CD14-positive monocyte (primary cell): ENCODE data around the gene LGR5. TPM values are rescaled to one million over a fixed set of nuclear protein-coding genes. Genes with fewer than 3 reads are reported as not detected.

Source experiments
- DNase-seq, 3 donors: peaks; one replicate each; pipeline ENCODE4 v3.0.0-alpha.2; 2011 to 2022
- H2AFZ ChIP-seq: 2 replicates; pipeline ENCODE4 v1.6.0; 2012; ENCODE audit warnings: mild to moderate bottlenecking, low read depth, low read length, inconsistent platforms; ENCODE audit not compliant: insufficient read depth, poor library complexity, severe bottlenecking
- H3K27ac ChIP-seq, 2 donors: 1 replicate in 1 of 2; 2 replicates in 1 of 2; pipeline ENCODE4 v1.5.1; 2012 to 2013; ENCODE audit warnings: low read length in 2 of 2, control low read depth in 1 of 2, inconsistent platforms in 1 of 2, low read depth in 1 of 2, mild to moderate bottlenecking in 1 of 2
- H3K27me3 ChIP-seq, 2 donors: one replicate each; pipeline versions ENCODE4 v1.6.0 to v1.6.1; 2011 to 2013; ENCODE audit warnings: low read length in 2 of 2; ENCODE audit not compliant: control insufficient read depth in 2 of 2, insufficient read depth in 2 of 2
- H3K36me3 ChIP-seq, 2 donors: replicated peaks in 1 of 2; 1 replicate in 1 of 2; 2 replicates in 1 of 2; pipeline versions ENCODE4 v1.5.1 to v1.6.1; 2012 to 2013; ENCODE audit warnings: low read length in 2 of 2, control low read depth in 1 of 2, inconsistent platforms in 1 of 2, mild to moderate bottlenecking in 1 of 2; ENCODE audit not compliant: insufficient read depth in 2 of 2, control insufficient read depth in 1 of 2
- H3K4me1 ChIP-seq, 2 donors: 1 replicate in 1 of 2; 2 replicates in 1 of 2; pipeline versions ENCODE4 v1.5.1 to v1.6.1; 2012 to 2013; ENCODE audit warnings: low read length in 2 of 2, control low read depth in 1 of 2, inconsistent platforms in 1 of 2, mild to moderate bottlenecking in 1 of 2, moderate library complexity in 1 of 2; ENCODE audit not compliant: insufficient read depth in 2 of 2, control insufficient read depth in 1 of 2
- H3K4me2 ChIP-seq: replicated peaks from 2 replicates; pipeline ENCODE3; 2012; ENCODE audit warnings: low read length, moderate library complexity, mild to moderate bottlenecking; ENCODE audit not compliant: poor library complexity, severe bottlenecking; ENCODE audit errors: extremely low read depth
- H3K4me3 ChIP-seq, 3 experiments: fragments of 200-600 bp in 1 of 3; sonication (generic) in 1 of 3; replicated peaks in 1 of 3; 1 replicate in 2 of 3; 2 replicates in 1 of 3; pipeline ENCODE4 v1.5.1; 2011 to 2013; ENCODE audit warnings: low read length in 3 of 3, mild to moderate bottlenecking in 3 of 3, control low read depth in 2 of 3, low read depth in 2 of 3, inconsistent platforms in 1 of 3, moderate library complexity in 1 of 3
- H3K79me2 ChIP-seq: 2 replicates; pipeline ENCODE4 v1.6.0; 2012; ENCODE audit warnings: mild to moderate bottlenecking, control low read depth, inconsistent platforms, low read length, moderate library complexity; ENCODE audit not compliant: insufficient read depth
- H3K9ac ChIP-seq: 2 replicates; pipeline ENCODE4 v1.6.0; 2017; ENCODE audit warnings: low read length, mild to moderate bottlenecking; ENCODE audit not compliant: insufficient read depth, poor library complexity, severe bottlenecking
- H3K9me3 ChIP-seq, 2 donors: replicated peaks in 1 of 2; 1 replicate in 1 of 2; 2 replicates in 1 of 2; pipeline versions ENCODE4 v1.5.1 to v1.6.1; 2012 to 2013; ENCODE audit warnings: low read length in 2 of 2, control low read depth in 1 of 2; ENCODE audit not compliant: control insufficient read depth in 1 of 2, insufficient read depth in 1 of 2
- H4K20me1 ChIP-seq: 2 replicates; pipeline ENCODE4 v1.6.0; 2012; ENCODE audit warnings: mild to moderate bottlenecking, low read length, control low read depth, moderate library complexity; ENCODE audit not compliant: insufficient read depth
- H3K27ac Mint-ChIP-seq, 7 donors: one replicate each; pipeline ENCODE4 v1.8.0; 2020; ENCODE audit warnings: mild to moderate bottlenecking in 7 of 7, mixed read lengths in 7 of 7, moderate library complexity in 6 of 7, inconsistent platforms in 2 of 7
- H3K27me3 Mint-ChIP-seq, 3 donors: one replicate each; pipeline ENCODE4 v1.8.0; 2021 to 2022; ENCODE audit warnings: low read depth in 3 of 3, mild to moderate bottlenecking in 3 of 3, mixed read lengths in 3 of 3, moderate library complexity in 3 of 3, inconsistent platforms in 1 of 3
- H3K36me3 Mint-ChIP-seq, 2 donors: one replicate each; pipeline ENCODE4 v1.8.0; 2020; ENCODE audit warnings: mixed read lengths in 2 of 2, inconsistent platforms in 1 of 2, mild to moderate bottlenecking in 1 of 2
- H3K4me1 Mint-ChIP-seq: one replicate; pipeline ENCODE4 v1.8.0; 2020; ENCODE audit warnings: mild to moderate bottlenecking, mixed read lengths
- H3K4me3 Mint-ChIP-seq, 2 donors: one replicate each; pipeline ENCODE4 v1.8.0; 2020; ENCODE audit warnings: mild to moderate bottlenecking in 2 of 2, mixed read lengths in 2 of 2, moderate library complexity in 1 of 2
- H3K9me3 Mint-ChIP-seq, 7 donors: one replicate each; pipeline ENCODE4 v1.8.0; 2020 to 2022; ENCODE audit warnings: mixed read lengths in 7 of 7, mild to moderate bottlenecking in 6 of 7, moderate library complexity in 6 of 7, inconsistent platforms in 2 of 7
- WGBS: methylation state at CpG from one replicate; pipeline ENCODE4 v1.1.5; 2013; ENCODE audit warnings: missing lambda C conversion rate; ENCODE audit not compliant: insufficient coverage; 5-methylcytosine and 5-hydroxymethylcytosine counted together
- intact Hi-C, 2 donors: fragments of 100-400 bp; cut with micrococcal nuclease; formaldehyde crosslinking; loops; one replicate each; pipeline versions ENCODE4 v1.15.0 to v1.15.1; 2023
- polyA plus RNA-seq, 3 donors: library from polyadenylated mRNA; depleted of rRNA in 1 of 3; unstranded in 2 of 3; stranded (reverse) in 1 of 3; fragments of 300-500 nt in 2 of 3; fragments of >200 nt in 1 of 3; fragmentation: Illumina TruSeq in 2 of 3; gene quantifications; 1 replicate in 2 of 3; 2 replicates in 1 of 3; pipeline ENCODE4 v1.2.3, GENCODE V29; 2012 to 2021
- TF ChIP-seq, protein P1 (sequence below): fragments of 200-600 bp; IDR thresholded peaks from one replicate; pipeline ENCODE4 v1.8.0; 2022; ENCODE audit warnings: antibody characterized with exemption, mild to moderate bottlenecking

The LGR5 gene
- polyA plus RNA-seq, 3 donors: not detected

DNA sequence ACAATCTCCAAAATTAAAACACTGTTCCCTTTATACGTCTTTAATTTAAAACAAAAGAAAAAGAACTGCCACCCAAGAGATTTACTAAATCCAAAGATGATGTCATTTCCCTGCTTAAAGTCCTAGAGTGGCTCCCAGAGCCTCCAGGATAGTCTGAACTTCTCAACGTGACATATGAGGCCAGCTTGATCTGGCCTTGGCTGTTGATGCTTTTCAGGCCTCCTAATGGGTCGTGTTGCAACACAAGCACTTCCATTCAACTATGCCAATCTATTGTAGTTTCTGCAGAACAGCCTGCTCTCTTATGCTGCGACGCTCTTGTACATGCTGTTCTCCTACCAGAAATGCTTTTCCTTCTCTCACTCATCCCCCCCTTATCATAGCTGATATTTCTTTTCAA, 35.7 kb downstream of the LGR5 start:
- Histone ChIP-seq H3K27me3 (no peaks in the 10 kb centered on the region), H3K79me2 (no peaks in the 10 kb centered on the region), H3K27ac (no peak overlapping the region), H3K4me2 (no peak overlapping the region), H4K20me1 (no peaks in the 10 kb centered on the region), H3K4me3 (no peak overlapping the region), H3K9me3 (no peaks in the 10 kb centered on the region), H2AFZ (no peak overlapping the region), H3K4me1 (no peaks in the 10 kb centered on the region), H3K9ac (no peak overlapping the region), H3K36me3 (no peaks in the 10 kb centered on the region)
- Mint-ChIP-seq H3K27ac (no peak overlapping the region), H3K9me3 (peaks cover 0 to 3% (median 0%) of the 10 kb centered on the region in 7 donors), H3K4me3 (no peak overlapping the region), H3K27me3 (no peaks in the 10 kb centered on the region), H3K4me1 (no peaks in the 10 kb centered on the region), H3K36me3 (no peaks in the 10 kb centered on the region)
- intact Hi-C loops: no loop called here
- 90% methylated on average over 5 of the region's 5 CpGs for WGBS
- DNase-seq: no peak
- TF ChIP-seq, protein P1, sequence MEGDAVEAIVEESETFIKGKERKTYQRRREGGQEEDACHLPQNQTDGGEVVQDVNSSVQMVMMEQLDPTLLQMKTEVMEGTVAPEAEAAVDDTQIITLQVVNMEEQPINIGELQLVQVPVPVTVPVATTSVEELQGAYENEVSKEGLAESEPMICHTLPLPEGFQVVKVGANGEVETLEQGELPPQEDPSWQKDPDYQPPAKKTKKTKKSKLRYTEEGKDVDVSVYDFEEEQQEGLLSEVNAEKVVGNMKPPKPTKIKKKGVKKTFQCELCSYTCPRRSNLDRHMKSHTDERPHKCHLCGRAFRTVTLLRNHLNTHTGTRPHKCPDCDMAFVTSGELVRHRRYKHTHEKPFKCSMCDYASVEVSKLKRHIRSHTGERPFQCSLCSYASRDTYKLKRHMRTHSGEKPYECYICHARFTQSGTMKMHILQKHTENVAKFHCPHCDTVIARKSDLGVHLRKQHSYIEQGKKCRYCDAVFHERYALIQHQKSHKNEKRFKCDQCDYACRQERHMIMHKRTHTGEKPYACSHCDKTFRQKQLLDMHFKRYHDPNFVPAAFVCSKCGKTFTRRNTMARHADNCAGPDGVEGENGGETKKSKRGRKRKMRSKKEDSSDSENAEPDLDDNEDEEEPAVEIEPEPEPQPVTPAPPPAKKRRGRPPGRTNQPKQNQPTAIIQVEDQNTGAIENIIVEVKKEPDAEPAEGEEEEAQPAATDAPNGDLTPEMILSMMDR: no peak

DNA sequence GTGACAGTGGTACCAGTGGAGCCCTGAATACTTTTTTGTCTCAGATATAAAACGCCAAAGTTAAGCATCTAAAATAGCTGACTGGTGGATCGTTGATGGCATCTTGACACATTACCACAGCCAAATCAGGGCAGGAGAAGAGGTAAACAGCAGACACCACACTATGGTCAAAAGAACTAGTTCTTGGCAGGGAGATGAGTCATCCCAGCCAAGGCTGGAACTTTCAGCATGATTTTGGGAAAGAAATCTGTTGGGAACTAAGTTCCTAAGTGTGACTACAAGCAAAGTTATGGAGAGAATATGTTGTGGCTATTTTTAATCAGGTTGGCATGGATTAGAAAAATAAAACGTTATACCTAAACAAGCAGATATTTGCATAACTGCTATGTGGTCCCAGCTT, 36.9 kb downstream of the LGR5 start:
- H3K4me3 ChIP-seq: no peak overlapping the region
- H3K9me3 ChIP-seq: no peaks in the 10 kb centered on the region
- peaks cover 0 to 5% (median 0%) of the 10 kb centered on the region in 7 donors for H3K9me3 Mint-ChIP-seq
- H3K4me1 Mint-ChIP-seq: no peaks in the 10 kb centered on the region
- no peak overlapping the region for H3K4me2 ChIP-seq
- H3K27me3 Mint-ChIP-seq: no peaks in the 10 kb centered on the region
- DNase-seq: no peak
- H3K36me3 ChIP-seq: no peaks in the 10 kb centered on the region
- no peak overlapping the region for H3K27ac ChIP-seq
- no peak overlapping the region for H3K9ac ChIP-seq
- H3K27ac Mint-ChIP-seq: no peak overlapping the region
- 100% methylated on average over 1 of the region's 3 CpGs for WGBS
- H3K79me2 ChIP-seq: no peaks in the 10 kb centered on the region
- TF ChIP-seq, protein P1: no peak
- H3K4me1 ChIP-seq: no peaks in the 10 kb centered on the region
- no peaks in the 10 kb centered on the region for H3K36me3 Mint-ChIP-seq
- H4K20me1 ChIP-seq: no peaks in the 10 kb centered on the region
- no peak overlapping the region for H2AFZ ChIP-seq
- intact Hi-C loops: no loop called here
- H3K4me3 Mint-ChIP-seq: no peak overlapping the region
- no peaks in the 10 kb centered on the region for H3K27me3 ChIP-seq
